ENCODE data around the gene CHCT1. TPM values are rescaled to one million over a fixed set of nuclear protein-coding genes. Genes with fewer than 3 reads are reported as not detected.
"Not testable (repeated sequence)": the region's sequence is repeated elsewhere in the genome, so short reads cannot be mapped to it uniquely, and the experiment has no call there.

Gene CHCT1
- total RNA-seq, result not detected in 2 replicates

DNA sequence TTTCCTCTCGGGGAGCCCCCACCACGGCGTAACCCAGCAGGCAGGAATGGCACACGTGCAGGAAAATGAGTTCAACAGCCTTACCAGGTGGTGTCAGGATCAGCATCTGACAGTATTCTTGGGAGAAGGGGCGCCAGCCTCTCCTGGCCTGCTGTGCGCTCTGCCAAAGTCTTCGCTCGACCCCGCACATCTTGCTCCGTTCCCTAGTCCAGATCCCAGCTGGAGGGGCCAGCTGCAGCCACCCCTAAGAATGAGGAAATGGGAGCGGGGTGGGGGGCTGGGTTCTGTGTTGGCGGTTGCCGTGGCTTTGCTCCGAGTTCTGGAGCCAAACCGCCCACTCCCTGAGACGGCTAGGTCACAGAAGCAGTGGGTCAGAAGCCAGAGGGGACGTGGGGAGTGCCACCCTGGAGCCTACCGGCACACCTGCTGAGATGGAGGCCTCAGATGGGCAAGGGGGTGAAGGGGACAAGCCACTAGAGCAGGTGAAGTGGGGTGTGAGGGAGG lies at the start of gene CHCT1:
CHCT1 (plus strand) TSS at position 328 of the 504 bp plus-strand sequence; CDS start at position 432, 104 bp downstream.
- DNase-seq, result no peak

DNA sequence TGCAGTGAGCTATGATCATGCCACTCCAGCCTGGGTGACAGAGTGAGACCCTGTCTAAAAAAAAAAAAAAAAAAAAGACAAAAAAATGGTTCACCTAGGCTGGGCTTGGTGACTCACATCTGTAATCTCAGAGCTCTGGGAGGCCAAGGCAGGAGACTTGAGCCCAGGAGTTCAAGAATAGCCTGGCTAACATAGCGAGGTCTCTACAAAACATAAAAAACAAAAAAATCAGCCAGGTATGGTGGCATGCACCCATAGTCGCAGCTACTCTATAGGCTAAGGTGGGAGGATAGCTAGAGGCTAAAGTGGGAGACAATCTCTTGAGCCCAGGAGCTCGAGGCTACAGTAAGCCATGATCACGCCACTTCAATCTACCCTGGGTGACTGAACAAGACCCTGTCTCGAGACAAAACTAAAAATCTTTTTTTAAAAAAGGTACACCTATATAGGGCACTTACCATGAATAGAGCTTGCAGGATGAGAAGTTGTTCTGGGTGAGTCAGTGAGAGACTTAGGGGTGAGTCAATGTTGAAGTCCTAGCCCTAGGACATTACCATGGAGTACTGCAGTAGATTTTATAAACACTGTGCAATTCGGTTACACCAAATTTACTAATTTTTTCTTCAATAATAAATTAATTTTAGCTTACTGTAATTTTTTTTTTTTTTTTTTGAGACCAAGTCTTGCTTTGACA lies 49.4 kb upstream of the CHCT1 start:
- DNase-seq, result peak; percentile 20

DNA sequence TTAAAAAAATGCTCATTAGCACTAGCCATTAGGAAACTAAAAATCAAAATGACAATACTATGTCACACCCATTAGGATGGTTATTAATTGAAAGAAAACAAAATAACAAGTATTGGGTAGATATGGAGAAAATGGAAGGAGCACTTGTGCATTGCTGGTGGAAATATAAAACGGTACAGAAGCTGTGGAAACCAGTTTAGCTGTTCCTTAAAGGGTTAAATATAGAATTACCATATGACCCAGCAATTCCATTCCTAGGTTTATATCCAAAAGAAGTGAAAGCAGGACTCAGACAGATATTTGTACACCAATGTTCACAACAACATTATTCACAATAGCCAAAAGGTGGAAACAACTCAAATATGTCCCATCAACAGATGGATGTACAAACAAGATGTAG lies 44.1 kb upstream of the CHCT1 start:
- DNase-seq, result not testable (repeated sequence)

DNA sequence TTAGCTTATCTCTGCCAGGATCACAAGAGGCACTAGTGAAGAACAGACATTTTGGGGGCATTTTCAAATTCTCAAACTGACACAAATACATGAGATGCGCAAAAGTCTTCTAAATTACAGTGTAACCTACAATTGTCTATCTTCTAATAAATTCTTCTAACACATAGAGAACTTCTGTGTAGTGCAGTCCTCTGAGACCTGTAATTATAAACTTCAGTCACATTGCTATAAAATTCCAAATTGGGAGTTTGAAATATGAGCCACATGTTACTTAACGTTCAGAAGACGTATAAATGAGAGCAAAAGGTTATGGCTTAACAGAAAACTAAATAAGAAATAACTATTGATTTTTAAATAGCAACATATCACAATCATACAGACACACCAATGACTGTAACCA lies 42.8 kb upstream of the CHCT1 start:
- not testable (repeated sequence) for DNase-seq

DNA sequence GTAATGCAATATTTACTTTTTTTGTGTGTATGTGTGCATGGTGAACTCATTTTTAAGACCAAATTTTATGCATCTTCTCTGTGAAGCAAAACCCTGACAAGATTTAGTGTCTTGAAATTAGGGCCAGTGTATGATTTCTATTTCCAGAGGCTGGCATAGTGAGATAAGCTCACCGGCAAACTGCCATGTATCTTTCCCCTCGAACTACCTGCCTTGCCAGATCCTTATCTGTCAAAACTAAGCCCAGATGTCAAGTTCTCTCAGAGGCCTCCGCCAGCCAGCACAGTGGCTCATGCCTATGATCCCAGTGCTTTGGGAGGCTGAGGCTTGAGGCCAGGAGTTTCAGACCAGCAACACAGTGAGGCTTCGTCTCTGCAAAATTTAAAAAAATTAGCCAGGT lies 40.3 kb upstream of the CHCT1 start:
- DNase-seq, result no peak

DNA sequence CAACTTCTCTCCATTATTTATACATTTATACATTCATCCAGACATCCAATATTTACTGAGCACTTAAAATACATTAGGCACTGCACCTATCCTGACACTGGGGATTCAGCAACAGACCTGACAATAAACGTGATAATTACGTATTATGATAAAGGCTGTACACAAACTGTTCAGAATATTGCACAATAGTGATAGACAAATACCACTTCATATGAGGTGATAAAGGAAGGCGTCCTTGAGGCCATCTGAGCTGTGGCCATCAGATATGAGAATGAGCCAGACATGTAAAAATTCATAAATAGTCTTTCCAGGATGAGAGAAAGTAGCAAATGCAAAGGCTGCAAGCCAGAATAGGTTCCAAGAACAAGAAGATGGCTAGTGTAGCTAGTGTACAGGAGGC lies 38.9 kb upstream of the CHCT1 start:
- DNase-seq, result no peak

DNA sequence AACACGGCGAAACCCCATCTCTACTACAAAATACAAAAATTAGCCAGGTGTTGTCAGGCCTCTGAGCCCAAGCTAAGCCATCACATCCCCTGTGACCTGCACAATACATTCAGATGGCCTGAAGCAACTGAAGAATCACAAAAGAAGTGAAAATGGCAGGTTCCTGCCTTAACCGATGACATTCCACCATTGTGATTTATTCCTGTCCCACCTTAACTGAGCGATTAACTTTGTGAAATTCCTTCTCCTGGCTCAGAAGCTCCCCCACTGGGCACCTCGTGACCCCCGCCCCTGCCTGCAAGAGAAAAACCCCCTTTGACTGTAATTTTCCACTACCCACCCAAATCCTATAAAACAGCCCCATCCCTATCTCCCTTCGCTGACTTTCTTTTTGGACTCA lies 37.4 kb upstream of the CHCT1 start:
- DNase-seq, result not testable (repeated sequence)

DNA sequence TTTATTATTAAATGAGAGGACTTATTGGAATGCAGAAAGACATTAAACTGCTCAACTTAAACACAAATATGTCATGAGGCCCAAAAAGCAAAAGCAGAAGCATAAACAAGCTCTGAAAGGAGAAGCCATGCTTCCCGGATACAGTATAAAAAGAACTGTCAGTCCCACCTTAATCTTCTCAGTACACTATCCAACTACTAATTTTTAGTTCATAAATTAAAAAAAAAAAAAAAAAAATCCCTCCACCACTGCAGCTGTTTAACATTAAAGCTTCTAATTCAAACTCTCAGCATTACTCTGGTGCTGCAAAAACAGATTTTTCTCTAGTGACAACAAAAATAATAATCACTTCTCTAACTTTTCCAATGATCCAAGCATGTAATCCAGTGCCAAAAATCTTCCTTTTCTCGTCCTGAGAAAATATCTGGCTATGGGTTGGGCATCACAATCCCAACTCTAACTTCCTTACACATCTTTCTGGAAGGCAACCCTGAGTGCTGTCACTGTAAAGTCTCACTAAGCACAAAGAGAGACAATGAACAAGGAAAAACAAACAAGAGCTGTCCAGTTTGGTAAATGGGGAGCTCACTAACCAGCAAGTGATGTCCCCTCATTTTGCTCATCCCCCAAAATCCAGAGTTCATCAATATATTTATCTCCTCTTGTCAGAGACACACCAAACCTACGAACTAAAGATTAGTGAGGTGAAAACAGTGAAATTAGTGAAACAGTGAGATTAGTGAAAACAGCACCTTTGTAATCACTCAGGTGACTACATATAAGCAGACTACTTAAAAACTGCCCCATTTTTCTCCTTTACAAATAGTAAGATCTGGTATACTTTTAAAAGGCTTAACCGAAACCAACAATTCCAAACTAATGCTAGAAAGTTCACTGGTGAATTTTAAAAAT lies 35.9 kb upstream of the CHCT1 start:
- no peak for DNase-seq

DNA sequence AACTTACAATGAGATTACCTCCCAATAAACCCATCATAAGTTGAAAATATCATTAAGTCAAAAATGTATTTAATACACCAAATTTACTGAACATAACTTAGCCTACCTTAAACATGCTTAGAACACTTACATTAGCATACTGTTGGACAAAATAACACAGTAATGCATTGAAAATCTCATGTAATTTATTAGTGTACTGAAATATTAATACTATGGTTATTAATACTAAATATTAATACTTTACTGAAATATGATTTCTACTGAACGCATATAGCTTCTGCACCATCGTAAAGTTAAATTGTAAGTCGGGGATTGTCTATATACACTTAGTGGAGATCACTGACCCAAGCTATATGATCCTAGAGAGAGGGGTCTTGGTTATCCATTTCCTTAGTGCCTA lies 34.6 kb upstream of the CHCT1 start:
- DNase-seq, result no peak

DNA sequence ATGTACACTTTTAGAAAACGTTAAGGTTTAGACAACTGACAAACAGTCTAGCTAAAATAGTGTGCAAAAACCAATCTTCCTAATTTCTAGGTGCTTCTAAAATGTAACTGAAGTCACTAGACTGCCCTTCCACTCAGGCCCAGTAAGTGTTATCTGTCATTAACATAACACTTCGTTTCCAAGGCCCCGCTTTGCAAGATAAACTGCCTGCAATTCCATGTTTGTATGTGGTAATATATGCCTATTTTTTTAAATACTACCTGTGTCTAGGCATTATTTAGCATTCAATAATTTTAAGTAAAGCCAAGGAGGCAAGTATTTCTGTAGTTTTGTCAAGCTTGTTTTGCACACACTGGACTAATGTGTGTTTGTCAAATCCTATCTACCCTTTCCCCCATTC lies 33.5 kb upstream of the CHCT1 start:
- DNase-seq, result no peak

DNA sequence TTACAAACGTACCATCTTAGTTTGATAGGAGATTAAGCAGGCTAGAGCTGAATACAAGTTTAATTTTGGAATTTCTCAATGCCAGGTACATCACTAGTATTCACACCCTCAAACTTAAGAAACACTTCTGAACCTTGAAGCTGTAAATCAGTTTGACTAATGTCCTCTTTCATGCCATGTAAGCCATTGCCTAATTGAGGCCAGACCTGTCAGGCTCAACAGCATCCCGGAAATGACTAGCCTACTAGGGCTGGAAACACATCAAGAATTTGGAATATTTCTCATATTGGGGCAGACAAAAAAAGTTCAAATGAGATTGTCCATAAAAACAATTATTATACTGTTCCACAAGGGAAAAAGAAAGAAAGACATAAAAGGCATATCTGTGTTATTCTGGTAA lies 32.1 kb upstream of the CHCT1 start:
- peak; percentile 52 for DNase-seq

DNA sequence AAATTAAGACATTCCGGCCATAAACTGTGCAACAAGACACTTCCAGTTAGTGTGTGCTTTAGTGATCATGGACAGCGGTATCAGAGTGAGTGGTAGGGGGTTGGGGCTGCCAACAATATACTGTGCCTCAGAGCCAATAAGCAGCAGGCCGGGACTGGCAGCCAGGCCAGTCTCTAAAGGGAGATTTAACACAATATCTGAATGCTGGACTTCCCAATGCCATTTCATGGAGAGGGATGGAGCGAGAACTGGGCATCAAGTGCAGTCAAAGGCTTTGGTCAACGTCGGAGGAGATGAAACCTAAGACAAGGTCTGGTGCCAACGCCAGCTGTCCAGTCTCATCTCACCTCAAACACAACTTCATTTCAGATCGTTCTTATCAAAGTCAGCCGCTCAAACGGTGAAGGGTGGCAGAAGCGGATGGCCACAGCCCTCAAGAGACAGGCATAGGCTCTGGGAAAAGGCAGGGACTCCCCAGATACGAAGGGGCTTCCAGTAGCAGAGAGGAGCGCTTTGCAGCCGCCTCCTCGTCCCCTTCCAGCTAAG lies 31.3 kb upstream of the CHCT1 start:
- DNase-seq, result peak; percentile 71

DNA sequence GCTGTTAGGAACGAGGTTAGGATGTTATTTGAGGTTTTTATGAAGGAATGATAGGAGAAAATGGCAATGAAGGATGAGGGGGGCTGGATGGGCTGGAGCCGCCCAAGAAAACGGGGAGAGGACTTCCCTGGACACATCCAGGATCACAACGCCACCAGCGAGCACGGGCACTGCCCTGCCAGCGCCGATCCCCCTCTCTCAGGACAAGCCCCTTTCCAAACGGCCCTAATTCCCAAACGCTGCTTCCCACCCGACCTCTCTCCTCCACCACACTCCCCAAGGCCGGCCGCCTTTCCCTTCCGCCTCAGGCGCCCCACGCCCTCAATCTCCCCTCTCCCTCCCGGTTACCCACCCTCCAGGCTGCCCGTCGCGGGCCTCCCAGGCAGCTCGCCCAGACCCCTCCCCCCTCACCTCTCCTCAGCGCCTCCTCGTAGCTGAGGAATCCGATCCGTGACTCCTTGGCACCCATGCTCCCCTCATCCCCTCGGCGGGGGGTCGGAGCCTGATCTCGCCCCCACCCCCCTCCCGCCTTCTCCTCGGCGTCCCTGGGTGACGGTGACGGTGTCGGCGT lies 30.7 kb upstream of the CHCT1 start:
- no peak for DNase-seq

DNA sequence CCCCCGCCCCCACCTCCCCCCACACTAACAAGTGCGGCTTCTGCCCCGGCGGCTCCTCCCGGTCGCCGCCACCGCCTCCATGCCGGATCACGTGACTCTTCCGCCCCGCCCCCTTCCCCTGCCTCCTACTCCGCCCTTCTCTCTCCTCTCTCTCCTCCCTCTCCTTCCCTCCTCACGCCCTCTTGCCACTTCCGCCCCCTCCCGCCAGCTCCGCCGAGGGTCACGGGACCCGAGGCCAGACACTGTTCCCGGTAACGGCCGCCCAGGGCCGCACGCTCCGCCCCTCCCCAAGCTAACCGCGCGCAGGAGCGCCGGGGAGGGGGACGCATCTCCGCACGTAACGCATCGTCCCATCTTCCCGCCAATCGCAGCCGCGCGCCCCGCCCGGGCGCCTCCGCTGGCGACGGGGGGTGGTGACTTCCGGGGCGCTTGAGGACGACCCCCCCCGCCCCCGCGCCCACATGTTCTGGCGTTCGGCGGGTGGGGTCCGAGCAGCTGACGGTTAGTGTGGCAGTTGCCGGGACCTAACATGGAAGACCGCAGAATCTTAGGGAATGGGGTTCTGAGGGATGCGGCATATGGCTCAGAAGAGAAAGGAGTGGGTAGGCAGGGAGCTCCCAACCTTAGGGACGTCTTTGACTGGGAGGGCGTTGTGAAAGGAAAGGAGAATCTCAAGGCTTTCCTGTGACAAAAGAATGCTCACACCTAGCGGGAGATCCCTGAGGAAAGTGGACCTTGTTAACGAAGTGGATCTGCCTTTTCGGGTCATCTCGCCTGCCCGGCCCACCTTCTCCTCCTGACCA lies 30.0 kb upstream of the CHCT1 start, which contains the start of gene USP32:
USP32 (minus strand) TSS at position 92 of the 803 bp plus-strand sequence. CDS start 194 bp downstream, outside the sequence.
- peak; percentile 97 for DNase-seq

DNA sequence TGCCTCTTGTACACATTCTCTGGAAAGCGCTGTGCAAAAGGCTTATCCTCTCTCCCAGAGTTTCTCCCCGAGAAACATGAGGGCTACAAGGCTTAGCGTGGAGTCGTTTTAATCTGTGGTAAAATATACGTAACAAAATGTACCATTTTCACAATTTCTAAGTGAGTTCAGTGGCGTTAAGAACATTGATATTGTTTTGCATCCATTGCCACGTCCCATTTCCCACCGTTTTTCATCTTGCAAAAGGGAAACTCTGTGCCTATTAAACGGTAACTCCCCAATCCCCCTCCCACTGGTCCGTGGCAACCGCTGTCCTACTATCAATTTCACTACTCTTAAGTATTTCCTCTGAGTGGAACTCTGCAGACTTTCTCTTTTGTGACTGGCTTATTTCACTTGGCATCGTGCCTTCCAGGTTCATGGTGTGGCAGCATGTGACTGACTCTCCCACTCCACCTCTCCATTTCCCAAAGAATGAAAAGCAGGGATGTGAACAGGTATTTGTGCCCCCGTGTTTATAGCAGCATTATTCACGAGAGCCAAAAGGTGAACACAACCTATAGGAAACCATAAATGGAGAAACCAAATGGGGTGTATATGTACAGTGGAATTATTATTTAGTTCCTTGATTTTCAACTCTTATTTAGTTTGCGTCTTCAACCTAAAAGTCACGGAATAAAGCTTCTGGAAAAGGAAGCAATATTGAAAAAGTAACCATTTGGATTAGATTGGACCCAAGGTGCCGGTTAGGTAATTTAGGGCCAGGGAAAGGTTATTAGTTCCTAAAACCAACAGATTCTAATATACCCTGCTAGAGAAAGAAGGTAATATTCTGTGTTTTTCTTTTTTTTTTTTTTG lies 29.2 kb upstream of the CHCT1 start:
- DNase-seq, result peak; percentile 80

DNA sequence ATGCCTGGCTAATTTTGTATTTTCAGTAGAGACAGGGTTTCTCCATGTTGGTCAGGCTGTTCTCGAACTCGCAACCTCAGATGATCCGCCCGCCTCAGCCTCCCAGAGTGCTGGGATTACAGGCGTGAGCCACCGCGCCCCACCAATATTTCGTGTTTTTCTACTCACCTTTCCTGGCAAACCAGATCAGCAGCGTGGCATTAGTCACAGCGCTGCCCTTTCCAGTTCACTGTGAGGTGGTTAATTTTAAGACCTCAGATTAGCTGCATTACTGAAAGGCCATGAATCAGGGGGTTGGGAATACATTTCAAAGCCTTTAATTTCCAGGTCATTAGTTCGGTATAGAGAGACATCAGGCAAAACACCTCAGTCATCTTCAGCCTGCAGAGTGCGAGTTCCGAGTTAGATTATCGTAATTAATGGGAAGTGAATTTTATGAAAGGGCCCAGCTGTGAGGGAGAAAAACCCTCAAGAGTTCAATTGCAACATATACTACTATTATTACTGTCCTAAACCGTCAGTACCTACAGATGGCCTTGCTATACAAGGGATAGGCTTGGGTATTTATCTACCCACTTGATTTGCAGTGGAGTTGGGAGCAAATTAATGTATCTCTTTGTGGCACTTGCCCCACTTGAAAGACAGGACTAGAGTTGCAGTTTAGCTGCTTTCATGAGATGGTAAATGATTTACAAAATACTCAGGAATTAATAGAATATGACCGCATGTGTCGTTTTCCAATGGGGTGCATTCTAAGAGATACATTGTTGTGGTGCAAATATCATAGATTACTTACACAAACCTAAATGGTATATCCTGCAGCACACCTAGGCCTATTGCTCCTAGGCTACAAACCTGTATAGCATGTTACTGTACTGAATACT lies 28.2 kb upstream of the CHCT1 start:
- no peak for DNase-seq

DNA sequence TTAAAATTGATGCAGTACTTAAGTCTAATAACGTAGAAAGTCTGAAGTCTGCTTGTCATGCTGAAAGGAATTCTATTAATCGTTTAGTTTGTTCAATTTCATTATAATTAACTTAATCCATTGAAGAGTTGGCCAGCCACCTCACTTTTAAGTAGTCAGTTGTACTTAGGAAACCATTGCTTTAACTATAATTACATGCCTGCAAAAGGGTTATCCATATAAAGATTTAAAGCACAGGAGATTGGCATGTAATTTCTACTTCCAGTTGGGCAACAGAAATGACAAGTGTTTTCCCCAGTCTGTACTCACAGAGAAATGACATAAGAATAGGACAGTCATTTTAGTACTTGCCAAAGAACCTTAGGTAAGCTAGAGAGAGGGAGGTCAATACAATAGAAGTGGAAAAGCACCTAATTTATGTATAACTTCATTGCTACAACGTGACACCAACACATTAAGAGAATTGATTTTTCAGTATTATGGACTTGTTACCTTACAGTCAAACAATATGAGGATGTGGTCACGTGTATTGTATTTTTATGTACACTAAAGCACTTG lies 26.7 kb upstream of the CHCT1 start:
- DNase-seq, result no peak

DNA sequence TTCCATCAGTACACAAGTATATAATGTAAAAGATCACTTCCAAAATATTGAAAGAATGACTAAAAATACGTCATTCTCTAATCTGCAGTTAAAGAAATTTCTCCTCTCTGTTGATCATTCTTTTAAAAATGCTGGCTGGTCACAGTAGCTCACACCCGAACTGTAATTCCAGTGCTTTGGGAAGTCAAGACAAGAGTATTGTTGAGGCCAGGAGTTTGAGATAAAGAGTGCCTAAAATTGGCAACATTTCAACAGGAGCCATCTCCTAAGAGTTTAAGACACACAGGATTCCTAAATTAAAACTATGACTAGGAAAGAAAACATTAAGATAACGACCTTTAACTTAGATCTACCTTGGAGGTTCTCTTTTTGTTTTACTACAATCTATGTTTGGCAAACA lies 25.9 kb upstream of the CHCT1 start:
- DNase-seq, result no peak

DNA sequence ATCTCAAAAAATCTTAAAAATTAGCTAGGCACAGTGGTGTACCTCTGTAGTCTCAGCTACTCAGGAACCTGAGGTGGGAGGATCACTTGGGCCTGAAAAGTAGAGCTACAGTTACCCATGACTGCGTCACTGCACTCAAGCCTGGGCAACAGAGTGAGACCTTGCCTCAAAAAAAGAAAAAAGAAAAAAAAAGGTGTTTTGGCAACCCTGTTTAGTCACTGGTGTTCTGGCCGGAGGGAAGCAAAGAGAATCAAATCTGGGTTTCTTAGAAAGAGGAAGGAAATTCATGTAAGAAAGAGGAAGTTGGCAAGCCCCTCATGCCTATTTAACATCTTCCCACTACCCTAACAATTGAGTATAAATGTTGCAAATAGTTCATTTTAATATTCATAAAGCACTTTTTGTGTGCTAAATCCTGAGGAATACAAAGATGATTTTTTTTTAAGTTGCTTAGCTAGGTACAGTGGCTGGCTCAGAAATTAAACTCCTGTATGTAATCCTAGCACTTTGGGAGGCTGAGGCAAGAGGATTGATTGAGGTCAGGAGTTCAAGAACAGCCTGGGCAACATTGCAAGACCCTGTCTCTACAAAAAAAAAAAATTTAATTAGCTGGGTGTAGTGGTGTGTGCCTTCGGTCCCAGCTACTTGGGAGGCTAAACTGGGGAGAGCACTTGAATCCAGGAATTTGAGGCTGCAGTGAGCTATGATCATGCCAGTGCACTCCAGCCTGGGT lies 23.9 kb upstream of the CHCT1 start:
- peak; percentile 20 for DNase-seq
